ENCODE results near the gene STAB1.

Gene STAB1

DNA sequence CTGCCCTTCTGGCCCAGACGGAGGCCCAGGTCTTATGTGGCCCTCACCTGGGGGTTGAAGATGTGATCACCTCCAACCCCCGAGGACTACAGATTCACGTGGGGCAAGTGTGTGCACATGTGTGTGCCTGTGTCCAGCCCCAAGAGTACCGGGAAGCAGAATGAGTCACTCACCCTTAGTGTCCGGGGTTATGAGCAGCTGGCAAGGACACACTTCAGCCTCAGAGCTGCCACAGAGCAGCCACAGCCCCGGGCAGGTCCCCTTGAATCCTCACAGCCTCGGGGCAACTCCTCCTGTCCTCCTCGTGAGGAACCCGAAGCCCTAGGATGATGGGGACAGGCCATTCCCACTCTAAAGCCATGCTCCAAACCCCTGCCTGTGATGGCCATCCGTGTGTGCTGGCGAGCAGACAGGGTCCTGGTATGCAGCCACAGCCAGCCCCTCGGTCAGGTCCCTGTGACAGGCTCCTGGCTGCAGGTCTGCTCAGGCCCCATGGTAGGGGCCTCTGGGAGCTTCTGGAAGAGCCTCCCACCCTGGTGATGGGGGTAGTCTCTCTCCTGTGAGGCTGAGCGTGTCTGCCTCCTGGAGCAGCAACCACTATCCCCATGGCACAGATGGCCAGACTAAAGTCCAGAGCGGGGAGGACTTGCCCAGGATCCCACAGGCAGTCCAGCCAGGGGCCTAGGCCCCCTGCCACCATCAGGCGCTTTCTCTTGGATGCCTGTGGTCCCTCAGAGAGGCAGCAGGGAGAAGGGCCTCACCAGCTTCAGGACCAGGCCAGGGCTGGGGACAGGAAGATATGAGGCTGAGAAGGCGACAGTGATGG is 852 bp downstream of the STAB1 start:
- ChIA-PET POLR2A (ENCODE audit: low non-redundant PET) (no interaction called here), CTCF (no interaction called here)
- TF ChIP-seq, protein P1, sequence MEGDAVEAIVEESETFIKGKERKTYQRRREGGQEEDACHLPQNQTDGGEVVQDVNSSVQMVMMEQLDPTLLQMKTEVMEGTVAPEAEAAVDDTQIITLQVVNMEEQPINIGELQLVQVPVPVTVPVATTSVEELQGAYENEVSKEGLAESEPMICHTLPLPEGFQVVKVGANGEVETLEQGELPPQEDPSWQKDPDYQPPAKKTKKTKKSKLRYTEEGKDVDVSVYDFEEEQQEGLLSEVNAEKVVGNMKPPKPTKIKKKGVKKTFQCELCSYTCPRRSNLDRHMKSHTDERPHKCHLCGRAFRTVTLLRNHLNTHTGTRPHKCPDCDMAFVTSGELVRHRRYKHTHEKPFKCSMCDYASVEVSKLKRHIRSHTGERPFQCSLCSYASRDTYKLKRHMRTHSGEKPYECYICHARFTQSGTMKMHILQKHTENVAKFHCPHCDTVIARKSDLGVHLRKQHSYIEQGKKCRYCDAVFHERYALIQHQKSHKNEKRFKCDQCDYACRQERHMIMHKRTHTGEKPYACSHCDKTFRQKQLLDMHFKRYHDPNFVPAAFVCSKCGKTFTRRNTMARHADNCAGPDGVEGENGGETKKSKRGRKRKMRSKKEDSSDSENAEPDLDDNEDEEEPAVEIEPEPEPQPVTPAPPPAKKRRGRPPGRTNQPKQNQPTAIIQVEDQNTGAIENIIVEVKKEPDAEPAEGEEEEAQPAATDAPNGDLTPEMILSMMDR (conservative IDR thresholded peaks at IDR 0.05; ENCODE audit: low read depth): no peak
- peak overlapping the region; percentile 53 for H3K27ac ChIP-seq
- DNase-seq (ENCODE audit: low spot score): no peak

DNA sequence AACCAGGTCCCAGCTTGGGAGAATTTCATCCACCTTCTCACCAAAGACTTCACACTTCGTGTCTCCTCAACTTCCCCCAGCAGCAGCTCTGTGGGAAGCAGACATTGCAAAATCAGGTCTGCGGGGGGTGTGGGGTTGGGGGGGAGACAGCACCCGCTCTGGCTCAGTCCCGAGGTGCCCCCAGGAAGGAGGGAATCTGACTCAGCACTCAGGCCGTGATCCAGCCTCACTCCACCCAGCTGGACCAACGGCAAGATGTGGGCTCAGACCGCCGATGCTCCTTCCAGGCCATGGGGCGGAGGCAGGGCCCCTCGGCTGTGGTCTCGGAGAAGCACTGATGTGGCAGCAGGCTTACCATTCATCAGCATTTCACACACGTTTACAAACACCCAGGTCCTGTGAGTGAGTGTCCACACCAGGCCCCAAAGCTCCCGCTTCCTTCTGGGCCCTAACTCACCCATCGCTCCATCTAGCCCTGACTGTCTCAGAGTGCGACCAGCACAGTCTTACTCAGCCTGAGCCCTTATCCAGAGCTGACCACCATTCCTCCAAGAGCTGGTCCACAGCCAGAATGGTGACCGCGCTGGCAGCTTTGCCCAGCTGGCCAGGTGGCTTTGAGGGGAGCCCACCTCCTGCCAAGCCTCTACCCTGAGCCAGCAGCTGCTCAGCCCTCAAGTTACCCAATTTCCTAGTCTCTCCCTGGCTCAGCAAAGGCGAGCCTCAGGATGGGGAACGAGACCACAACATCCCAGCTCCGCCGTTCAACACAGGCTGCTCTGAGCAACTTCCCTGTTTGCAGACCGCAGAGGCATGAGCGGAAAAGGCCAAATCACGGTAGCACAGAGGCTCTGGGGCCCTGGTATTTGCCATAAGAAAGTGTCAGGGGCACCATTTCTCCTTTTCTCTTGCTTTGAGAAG is 3.3 kb downstream of the STAB1 start:
- TF ChIP-seq, protein P1 (conservative IDR thresholded peaks at IDR 0.05; ENCODE audit: low read depth): no peak
- peak overlapping the region; percentile 9; the same call in 1 of the 2 replicates for H3K27ac ChIP-seq
- ChIA-PET POLR2A (ENCODE audit: low non-redundant PET) (no interaction called here), CTCF (no interaction called here)
- no peak for DNase-seq (ENCODE audit: low spot score)

DNA sequence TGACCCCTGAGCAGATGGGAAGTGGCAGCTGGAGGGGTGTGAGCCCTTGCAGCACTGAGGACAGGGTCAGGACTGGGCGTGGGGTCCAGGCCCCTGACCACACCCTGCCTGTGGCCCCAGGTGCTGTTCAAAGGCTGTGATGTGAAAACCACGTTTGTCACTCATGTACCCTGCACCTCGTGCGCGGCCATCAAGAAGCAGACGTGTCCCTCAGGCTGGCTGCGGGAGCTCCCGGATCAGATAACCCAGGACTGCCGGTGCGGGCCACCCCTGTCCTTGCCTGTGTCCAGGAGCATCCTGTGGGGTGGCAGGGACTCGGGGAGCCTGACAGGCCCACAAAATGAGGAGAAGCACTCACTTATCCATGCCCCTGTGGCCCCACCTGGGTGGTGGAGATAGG is 5.9 kb downstream of the STAB1 start:
- ChIA-PET POLR2A (ENCODE audit: low non-redundant PET) (no interaction called here), CTCF (no interaction called here)
- TF ChIP-seq, protein P1 (conservative IDR thresholded peaks at IDR 0.05; ENCODE audit: low read depth): no peak
- H3K27ac ChIP-seq: no peak overlapping the region
- DNase-seq (ENCODE audit: low spot score): no peak

DNA sequence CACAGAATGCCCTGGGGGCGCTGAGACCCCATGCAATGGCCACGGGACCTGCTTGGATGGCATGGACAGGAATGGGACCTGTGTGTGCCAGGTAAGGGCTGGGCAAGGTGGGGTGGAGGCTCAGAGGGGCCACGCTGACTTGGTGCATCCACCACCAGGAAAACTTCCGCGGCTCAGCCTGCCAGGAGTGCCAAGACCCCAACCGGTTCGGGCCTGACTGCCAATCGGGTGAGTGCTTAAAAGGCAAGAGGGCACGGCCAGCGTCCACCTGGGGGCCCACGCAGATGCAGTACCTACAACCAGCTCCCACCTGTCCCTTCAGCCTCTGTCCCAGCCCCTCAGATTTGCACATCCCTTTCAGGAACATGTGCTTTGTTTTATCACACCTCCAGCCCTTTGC is 6.9 kb downstream of the STAB1 start:
- TF ChIP-seq, protein P1 (conservative IDR thresholded peaks at IDR 0.05; ENCODE audit: low read depth): no peak
- POLR2A ChIA-PET (ENCODE audit: low non-redundant PET): no interaction called here
- no peak for DNase-seq (ENCODE audit: low spot score)
- no peak overlapping the region for H3K27ac ChIP-seq
- CTCF ChIA-PET: no interaction called here

DNA sequence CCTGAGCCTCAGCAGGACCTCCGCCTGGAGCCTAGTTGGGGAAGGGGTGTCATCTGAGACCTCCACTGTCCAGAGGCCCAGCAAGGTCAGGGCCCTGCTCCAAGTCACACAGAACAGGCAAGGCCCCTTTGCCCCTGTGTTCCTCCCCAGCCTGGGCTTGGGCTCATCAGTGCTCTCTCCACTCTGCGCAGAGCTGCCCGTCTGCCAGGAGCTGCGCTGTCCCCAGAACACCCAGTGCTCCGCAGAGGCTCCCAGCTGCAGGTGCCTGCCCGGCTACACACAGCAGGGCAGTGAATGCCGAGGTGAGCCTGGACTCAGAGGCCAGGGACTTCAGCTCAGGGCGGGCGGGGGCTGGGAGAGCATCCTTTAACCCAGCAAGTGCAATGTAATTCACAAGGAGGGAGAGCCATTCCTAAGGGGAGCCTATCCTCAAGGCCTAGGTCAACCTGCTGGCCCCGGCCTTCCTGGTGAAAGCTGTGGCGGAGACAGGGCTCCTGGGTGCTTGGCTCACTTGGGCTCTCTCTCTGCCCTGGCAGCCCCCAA is 7.7 kb downstream of the STAB1 start:
- ChIA-PET POLR2A (ENCODE audit: low non-redundant PET) (no interaction called here), CTCF (no interaction called here)
- no peak for DNase-seq (ENCODE audit: low spot score)
- TF ChIP-seq, protein P1 (conservative IDR thresholded peaks at IDR 0.05; ENCODE audit: low read depth): no peak
- no peak overlapping the region for H3K27ac ChIP-seq

DNA sequence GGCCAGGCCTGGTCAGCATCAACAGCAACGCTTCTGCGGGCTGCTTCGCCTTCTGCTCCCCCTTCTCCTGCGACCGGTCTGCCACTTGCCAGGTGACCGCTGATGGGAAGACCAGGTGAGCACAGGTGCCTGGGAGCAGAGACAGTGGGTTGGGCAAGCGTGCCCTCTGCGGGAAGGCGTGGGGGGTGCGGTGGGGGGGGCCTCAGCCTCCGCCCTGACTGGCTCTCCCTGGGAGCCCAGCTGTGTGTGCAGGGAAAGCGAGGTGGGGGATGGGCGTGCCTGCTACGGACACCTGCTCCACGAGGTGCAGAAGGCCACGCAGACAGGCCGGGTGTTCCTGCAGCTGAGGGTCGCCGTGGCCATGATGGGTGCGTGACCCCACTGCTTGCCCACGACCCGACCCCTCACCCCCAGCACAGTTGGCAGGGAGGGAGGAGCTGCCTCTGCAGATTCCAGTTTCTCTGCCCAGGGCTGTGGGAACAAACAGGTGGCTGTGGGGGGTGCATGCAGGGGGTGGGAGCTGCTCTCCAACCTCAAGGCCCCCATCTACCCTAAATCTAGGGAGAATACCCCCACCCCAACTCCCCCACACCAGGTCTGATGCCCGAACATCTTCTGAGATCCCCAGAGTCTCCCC is 8.8 kb downstream of the STAB1 start:
- no peak for DNase-seq (ENCODE audit: low spot score)
- TF ChIP-seq, protein P1 (conservative IDR thresholded peaks at IDR 0.05; ENCODE audit: low read depth): no peak

More for the DNA sequence above, 8.8 kb downstream of the STAB1 start:
- no peak overlapping the region for H3K27ac ChIP-seq
- ChIA-PET CTCF (no interaction called here), POLR2A (ENCODE audit: low non-redundant PET) (no interaction called here)
